SKM-1 (cell line): ENCODE data around the gene TMC6.

Source experiments
- DNase-seq: peaks from one replicate; lab custom pipeline; 2025; ENCODE audit not compliant: unreplicated experiment; lab: John Stamatoyannopoulos, UW

Gene TMC6

DNA sequence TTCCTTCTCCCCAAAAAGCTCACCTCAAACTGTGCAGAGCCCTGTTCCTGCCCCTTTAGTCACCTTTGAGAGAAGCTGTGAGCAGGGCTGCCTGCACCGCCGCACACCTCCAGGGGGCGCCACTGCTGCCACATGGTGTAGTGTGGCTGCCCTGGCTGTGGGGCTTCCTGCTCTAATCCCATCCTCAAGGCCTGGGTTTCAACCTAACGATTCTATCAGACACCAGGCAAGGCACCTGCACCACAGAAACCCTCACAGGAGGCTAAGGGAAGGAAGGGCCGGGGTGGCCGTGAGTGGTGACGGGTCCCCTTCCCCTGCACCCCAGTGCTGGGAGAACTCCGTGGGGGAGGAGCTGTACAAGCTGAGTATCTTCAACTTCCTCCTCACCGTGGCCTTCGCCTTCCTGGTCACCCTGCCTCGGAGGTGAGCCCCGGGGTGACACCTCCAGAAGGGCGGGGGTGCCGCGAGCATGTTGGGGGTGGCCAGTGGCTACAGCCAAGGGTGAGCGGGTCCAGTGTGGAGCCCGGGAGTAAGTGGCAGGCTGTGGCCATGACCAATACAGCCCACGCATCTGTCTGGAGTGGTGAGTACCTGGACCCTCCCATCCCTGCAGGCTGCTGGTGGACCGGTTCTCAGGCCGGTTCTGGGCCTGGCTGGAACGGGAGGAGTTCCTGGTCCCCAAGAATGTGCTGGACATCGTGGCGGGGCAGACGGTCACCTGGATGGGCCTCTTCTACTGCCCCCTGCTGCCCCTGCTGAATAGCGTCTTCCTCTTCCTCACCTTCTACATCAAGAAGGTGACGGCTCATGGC lies 9.0 kb upstream of the TMC6 start:
- DNase-seq = peak; percentile 68

DNA sequence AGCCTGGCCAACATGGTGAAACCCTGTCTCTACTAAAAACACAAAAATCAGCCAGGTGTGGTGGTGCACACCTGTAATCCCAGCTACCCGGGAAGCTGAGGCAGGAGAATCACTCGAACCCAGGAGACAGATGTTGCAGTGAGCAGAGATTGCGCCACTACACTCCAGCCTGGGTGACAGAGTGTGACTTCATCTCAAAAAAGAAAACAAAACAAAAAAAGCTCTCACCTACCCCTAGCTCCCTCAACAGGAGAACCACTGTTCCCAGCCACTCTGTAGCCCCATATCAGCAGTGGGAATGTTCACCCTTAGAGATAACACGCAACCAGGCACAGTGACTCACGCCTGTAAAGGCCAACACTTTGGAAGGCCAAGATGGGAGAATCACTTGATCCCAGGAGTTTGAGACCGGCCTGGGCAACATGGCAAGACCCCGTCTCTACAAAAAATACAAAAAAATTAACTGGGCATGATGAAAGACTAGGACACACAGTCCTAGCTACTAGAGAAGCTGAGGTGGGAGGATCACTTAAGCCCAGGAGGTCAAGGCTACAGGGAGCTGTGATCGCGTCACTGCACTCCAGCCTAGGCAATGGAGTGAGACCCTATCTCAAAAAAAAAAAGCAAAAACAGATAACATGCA lies 7.4 kb upstream of the TMC6 start:
- DNase-seq = no peak

DNA sequence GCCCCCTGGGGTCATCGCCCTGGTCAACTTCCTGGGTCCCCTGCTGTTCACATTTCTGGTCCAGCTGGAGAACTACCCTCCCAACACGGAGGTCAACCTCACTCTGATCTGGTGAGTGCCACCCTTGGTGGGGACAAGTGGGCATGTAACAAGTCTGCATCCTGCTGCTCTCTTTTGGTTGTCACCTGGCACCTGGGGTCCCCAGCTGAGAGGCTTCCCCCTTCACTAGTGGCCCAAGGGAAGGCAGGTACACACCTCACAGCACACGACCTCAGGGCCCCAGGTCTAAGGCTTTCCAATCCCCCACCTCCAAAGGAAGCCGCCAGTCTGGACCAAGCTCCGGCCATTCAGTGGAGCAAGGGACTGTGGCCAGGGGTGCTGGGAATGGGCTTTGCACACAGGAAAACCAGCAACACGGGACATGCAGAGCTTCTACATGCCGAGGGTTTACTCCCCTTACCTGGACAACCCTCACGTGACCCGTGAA lies 6.4 kb upstream of the TMC6 start:
- no peak for DNase-seq

DNA sequence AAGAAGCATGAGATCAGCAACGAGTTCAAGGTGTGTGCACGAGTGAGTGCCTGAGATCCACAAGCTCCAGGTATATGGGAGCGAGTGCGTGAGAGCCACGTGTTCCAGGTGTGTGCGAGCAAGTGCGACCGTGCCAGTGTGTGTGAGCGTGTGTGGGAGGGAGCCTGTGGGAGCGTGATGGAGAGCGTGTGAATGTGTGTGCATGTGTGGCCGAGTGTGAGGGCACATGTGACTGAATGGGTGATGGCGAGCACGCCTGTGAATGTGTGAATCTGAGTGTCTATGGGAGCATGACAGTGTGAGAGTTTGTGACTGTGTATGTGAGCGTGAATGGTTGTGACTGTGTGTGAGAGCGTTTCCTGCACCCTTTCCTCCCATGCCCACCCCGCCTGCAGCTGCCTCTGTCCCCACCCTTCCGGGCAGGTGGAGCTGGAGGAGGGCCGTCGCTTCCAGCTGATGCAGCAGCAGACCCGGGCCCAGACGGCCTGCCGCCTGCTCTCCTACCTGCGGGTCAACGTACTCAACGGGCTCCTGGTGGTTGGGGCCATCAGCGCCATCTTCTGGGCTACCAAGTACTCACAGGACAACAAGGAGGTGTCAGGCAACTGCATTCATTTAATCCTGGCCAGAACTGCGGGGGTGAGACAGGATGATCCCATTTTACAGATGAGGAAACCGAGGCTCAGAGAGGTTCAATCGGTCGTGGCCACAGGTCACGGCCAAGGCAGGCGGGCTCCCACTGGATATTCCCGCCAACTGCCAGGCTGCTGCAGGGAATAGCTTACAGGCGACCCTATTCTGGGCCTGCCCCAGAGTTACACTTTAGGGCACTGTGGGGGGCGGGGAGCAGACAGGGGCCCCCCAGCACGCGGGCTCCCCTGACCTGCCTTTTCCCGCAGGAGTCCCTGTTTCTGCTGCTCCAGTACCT lies 5.7 kb upstream of the TMC6 start:
- DNase-seq = peak; percentile 30

DNA sequence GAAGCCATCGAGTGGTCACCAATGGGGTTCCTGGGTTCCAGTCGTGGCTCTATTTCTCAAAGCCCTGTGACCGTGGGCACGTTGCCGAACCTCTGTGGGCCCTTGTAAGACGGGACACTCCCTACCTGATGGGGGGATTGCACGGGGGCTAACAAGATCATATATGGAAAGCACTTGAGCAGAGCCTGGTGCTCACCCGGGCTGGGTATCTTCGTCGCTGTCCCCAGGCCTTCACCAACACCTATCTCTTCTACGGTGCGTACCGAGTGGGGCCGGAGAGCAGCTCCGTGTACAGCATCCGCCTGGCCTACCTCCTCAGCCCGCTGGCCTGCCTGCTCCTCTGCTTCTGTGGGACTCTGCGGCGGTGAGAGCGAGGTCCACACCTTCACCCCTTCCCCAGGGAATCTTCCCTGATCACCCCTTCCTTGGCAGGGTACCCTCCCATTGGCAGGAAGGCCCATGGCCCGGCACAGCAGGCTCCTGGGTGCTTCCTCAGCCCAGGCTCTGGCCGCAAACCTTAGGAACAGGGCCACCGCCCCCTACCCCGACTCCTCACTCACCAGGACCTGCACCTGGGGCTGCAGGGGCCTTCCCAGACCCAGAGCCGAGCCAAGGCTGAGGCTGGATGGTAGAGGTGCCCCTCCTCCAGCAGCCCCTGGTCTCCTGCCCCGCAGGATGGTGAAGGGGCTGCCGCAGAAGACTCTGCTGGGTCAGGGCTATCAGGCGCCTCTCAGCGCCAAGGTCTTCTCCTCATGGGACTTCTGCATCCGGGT lies 4.8 kb upstream of the TMC6 start:
- DNase-seq = no peak

DNA sequence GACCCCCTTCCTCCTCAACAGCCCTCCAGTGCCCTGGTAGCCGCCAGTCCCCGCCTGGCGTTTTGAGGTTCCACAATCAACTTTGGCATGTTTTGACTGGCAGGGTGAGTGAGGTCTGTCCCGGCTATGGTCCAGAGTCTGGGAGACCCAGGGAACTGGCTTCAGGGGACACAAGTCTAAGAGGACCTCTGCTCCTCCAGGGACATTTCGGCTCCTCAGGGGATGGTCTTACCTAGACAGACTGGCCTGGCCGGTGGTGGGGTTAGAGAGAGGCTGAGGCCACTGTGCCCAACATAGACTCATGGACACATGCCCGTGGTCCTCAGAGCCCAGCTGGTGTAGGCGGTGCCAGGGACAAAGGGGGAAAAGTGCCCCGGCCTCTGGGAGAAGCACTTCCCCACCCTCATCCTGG lies 4.2 kb upstream of the TMC6 start:
- DNase-seq = no peak

DNA sequence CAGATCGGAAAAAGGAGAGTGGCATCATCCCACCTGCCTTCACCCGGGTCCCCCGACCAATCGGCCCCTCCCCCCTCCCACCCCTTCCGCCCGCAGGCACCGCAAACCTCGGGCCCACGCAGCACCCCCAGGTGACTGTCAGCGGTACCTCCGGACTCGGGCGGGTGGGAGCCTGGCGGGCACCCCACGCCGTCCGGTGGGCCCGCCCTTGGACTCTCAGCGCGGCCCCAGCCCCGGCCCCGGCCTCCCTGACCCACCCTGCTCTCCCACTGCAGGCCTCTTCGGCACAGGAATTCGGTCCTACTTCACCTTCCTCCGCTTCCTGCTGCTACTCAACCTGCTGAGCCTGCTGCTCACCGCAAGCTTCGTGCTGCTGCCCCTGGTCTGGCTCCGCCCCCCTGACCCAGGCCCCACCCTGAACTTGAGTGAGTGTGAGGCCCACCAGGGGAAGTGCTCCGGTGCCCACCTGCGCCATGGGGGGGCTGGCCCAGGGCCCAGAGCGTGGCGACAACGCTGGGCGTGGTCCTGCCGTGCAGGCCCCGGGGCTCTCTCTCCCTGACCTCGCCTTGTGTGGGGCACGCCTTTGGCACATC lies 3.6 kb upstream of the TMC6 start:
- DNase-seq = no peak

DNA sequence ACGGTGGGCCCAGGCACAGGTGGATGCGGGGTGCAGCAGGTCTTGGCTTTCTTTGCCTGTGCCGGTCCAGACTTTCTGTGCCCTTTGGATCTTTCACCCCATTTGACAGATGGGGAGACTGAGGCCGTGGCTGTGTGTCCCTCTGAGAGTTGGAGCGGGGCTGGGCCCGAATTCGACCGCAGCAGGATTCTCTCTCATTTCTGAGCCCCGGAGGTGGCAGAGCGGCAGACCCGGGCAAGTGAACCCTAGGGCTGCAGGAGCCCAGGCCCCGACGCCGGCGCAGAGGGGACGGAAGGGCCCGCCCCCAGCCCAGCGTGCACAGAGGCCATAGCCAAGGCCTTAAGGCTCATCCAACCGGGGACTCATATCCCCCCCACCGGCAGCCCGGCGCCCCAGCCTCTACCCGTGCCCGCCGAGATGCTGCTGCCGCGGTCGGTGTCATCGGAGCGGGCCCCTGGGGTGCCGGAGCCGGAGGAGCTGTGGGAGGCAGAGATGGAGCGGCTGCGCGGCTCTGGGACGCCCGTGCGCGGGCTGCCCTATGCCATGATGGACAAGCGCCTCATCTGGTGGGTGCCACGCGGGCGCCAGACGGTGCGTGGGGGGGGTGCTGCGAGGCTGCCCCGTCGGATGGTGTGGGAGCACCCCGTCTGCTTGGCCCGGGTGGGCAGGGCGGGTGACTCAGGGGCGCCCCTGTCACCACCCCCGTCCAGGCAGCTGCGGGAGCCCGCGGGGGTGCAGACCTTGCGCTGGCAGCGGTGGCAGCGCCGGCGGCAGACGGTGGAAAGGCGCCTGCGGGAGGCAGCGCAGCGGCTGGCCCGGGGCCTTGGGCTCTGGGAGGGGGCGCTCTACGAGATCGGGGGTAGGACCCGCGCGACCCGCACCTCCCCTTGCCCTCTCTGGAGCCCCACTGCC lies 2.9 kb upstream of the TMC6 start:
- DNase-seq = no peak

DNA sequence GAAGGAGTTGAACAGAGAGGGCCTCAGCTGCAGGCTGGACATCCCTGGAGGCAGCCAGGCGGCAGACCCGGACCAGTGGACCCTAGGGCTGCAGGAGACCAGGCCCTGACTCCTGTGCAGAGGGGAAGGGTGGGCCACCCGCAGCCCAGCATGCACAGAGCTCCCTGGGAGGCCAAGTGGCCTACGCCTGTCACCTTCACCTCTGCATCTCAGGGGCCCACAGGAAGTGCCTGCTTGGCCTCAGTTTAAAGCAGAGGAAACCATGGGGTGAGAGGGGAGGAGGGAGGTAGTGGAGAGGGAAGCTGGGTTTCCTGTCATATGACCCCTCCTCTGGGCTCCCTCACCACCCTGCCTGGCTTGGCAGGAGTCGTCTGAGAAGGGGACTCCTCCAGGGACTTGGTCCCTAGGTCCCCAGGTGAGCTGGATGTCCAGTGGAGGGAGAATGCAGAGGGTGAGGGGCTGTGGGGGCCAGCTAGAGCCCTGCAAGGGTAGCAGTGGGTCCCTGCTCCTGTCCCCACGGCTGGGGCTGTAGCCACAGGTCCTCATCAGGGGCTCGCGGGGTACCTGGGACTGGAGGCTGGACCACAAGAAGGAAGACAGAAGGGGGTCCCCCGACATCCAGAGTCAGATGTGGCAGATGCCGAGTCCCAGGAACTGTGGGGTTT lies 2.0 kb upstream of the TMC6 start, which contains the start of gene TMC8:
TSS of gene TMC8 (plus strand) at position 335 of the 665 bp plus-strand sequence. CDS start 818 bp downstream, outside the sequence.
- DNase-seq = peak; percentile 93

DNA sequence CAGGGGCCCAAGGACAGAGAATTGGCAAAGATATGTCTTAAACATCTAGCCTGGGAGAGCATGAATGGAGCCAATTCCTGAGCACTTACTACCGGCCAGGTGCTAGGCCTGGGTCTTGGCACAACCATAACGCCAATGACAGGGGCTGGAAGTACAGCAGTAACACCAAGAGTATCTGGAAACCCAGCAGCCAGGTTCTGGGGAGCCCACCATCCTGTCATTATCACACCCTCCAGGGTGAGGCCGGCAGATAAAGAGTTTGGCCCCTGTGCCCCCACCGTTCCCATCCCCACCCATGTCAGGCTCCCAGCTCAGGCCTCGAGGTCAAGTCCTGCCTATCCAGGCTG lies 1.5 kb upstream of the TMC6 start:
- no peak for DNase-seq

DNA sequence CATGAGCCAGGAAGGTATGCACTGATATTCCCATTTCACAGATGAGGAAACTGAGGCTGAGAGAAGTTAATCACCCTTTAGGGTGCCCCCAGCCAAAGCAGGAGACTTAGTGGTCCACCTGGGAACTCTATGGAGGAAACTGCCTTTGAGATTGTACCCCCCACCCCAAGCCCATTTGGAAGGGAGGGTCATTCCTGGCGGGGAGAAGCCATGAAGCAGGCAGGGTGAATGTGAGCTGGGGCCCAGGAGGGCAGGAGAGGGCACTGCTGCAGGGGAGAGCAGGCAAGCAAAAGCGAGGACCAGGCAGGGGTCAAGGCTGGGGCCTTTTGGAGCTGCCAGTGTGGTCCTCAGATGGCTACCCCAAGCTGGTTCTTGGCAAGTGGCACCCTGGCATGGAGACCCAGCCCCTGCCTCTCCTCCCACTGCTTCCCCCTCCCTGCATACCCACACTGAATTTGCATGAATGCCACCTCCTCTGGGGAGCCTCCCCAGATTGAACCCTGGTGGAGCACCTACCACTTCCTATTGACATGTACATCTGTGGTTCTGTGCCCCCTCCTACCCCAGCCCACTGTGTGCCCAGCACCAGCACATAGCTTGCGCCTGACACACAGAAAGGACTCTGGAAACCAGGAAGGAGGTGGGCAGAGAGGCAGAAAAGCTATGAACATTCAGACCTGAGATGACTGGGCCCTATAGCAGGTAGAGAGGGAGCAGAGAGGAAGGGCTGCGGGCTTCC lies 965 bp upstream of the TMC6 start:
- DNase-seq = no peak

DNA sequence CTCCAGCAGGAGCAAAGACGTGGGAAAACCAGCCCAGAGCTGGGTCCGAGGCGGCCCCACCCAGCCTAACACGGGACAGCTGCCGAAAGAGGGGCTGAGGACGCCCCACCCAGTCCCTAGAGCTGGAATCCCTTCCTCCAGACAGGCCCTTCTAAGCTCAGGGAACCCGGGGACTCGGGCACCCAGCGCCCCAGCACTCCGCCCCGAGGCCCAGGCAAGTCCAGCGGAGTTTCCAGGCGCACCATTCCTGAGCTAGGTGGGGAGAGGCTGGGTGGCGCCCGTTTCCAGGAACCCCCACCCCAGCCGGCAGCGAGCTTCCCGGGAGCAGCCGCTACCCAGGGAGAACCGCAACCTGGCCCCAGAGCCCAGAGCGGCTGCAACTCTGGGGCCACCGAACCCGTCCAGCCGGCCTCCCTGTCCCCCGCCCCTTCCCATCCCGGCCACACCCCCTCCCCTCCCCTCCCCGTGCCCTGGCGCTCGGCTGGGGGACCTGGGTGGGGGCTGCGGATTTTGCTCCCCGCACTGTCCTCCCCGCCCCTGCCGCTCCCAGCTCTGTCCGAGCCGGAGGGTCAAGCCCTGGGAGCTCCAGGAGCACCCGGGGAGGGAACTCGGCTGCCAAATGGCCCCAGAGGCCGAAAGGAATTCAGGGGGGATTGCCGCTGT lies 536 bp downstream of the TMC6 start:
- no peak for DNase-seq

DNA sequence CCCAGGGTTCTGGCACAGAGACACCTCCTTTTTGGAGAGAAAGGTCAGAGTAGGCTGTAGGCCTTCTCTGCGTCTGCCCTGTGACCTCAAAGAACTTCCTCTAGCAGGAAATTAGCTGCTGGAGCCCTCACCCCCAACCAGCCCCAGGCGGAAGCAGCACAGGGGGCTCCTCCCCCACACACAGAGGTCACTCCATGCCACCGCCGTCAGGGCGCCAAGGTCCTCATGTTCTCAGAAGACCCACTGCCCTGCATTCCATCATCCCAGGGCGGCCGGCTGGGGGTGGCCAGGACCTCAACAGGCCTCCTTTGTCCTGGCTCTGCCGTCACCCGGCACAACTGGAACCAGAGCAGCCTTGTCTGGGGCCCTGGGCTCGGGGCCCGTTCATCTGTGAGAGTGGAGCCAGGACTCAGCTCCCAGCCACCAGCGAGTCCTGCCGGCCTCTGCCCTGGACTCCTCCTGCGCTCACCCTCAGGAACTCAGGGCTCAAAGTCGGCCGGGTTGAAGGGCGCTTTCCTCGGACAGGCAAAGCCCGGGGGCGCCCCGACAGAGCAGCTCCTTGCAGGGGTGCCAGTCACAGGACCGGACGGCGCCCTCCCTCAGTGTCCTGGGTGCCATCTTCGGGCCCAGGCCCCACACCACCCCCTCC lies 1.2 kb downstream of the TMC6 start:
- DNase-seq = peak; percentile 86

DNA sequence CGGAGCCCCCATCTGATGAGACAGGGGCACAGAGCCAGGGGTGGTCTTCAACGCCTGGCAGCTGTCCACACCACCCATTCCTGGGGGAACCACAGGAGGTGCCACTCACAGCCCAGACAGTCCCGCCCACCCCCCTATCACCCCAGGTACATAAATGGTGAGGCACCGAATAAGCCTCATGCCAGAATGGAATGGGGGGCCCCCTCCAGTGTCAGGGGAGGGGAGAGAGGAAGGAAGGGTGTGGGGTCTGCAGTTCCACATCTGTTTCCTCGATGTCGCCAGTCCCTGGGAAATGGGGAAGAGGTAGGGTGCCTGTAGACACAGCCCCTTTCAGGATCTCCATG lies 1.7 kb downstream of the TMC6 start:
- DNase-seq = no peak

DNA sequence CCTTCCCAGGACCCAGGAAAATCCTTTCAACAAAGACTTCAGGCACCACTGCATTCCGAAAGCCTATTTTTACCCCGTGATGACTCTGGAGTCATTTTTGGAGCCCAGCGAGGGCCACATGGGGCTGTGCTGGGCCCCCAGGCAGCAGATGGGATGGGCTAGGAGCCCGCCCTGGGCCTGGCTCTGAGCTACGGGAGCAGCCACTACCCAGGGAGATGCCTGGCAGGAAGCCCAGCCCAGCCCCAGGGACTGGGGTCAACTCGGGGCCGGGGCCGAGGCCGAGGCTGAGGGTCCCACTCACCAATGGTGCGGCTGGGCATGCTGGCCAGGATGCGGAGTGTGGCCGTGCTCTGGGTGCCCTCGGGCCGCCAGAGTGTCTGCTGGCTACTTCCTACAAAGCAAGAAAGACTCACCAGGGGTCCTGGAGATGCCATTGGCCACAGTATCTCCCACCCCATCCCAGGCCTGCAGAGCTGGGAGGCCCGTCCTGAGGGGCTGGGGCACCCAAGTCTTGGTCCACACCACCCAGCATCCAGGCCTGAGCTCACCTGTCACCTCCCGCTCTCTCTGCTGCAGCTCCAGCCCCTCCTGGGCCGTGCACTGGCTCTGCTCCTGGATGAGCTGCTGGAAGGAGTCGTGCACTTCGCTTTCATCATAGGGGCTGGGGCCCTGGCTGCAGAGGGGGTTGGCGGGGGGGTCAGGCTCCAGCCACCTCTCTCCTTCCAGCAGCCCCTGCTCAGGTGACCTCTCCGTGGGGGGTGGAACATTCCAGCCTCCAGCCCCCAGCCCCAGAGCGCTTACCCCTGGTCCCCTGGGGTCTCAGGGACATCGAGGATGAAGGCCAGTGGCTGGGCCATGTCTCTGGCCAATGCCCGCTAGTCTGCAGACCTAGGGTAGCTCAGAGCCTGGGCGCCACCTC lies 2.3 kb downstream of the TMC6 start:
- DNase-seq = no peak
